ENCODE results near the gene GOLGA8S. TPM values are rescaled to one million over a fixed set of nuclear protein-coding genes. Genes with fewer than 3 reads are reported as not detected.
"Not testable (repeated sequence)": the region's sequence is repeated elsewhere in the genome, so short reads cannot be mapped to it uniquely, and the experiment has no call there.

GOLGA8S gene
- total RNA-seq, 6 donors from 2014 or later = 0.17 to 0.34 (median 0.33) TPM; not detected in 3

DNA sequence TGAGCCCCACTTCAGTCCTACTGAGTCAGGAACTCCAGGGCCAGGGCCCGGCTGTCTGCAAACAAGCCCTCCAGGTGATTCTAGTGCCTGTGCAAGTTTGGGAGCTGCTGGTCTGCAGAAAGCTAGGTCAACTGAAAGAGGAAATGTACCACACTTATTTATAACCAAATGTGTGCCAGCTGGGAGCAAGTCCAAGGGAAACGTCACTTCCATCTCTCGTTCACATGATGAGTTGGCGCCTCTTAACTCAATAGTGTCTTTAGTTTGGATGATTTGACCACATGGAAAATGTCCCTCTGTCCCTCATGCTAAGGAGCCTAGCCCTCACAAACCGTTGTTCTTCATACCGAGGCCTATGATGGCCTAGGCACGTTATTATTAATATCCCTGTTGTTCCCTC lies 43.2 kb downstream of the GOLGA8S start:
- Histone ChIP-seq H3K4me1 (no peaks in the 10 kb centered on the region), H3K9me3 (no peaks in the 10 kb centered on the region), H3K36me3 (no peaks in the 10 kb centered on the region), H3K4me3 (no peak overlapping the region), H3K27ac (no peak overlapping the region), H3K27me3 (no peaks in the 10 kb centered on the region)
- DNase-seq = no peak
- TF ChIP-seq, protein P1, sequence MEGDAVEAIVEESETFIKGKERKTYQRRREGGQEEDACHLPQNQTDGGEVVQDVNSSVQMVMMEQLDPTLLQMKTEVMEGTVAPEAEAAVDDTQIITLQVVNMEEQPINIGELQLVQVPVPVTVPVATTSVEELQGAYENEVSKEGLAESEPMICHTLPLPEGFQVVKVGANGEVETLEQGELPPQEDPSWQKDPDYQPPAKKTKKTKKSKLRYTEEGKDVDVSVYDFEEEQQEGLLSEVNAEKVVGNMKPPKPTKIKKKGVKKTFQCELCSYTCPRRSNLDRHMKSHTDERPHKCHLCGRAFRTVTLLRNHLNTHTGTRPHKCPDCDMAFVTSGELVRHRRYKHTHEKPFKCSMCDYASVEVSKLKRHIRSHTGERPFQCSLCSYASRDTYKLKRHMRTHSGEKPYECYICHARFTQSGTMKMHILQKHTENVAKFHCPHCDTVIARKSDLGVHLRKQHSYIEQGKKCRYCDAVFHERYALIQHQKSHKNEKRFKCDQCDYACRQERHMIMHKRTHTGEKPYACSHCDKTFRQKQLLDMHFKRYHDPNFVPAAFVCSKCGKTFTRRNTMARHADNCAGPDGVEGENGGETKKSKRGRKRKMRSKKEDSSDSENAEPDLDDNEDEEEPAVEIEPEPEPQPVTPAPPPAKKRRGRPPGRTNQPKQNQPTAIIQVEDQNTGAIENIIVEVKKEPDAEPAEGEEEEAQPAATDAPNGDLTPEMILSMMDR (IDR thresholded peaks at IDR 0.05) = no peak
- TF ChIP-seq EP300 (IDR thresholded peaks at IDR 0.05) = no peak
- TF ChIP-seq POLR2A (IDR thresholded peaks at IDR 0.05) = no peak
- no peak for TF ChIP-seq POLR2AphosphoS5 (IDR thresholded peaks at IDR 0.05)
- 69 to 73% methylated on average over 7 of the region's 7 CpGs for WGBS, 2 donors
- ATAC-seq (ENCODE audit: low FRiP score in 2 of 2) = no peak

DNA sequence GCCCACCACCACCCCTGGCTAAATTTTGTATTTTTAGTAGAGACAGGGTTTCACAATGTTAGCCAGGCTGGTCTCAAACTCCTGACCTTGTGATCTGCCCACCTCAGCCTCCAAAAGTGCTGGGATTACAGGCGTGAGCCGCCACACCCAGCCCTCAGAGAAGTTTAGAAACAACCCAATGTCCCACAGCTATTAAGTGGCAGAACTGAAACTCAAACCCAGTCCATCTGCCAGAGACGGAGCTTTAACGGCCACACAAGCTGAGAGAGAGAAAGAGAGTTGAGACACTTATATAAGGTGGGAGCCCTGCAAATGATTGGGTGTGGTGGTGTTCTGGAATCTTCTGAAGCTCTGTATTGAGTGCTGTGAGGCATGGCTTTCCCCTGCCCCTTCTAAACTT lies 43.8 kb downstream of the GOLGA8S start:
- not testable (repeated sequence) for ATAC-seq (ENCODE audit: low FRiP score in 2 of 2)
- 95 to 98% methylated on average over 4 of the region's 4 CpGs for WGBS, 2 donors

DNA sequence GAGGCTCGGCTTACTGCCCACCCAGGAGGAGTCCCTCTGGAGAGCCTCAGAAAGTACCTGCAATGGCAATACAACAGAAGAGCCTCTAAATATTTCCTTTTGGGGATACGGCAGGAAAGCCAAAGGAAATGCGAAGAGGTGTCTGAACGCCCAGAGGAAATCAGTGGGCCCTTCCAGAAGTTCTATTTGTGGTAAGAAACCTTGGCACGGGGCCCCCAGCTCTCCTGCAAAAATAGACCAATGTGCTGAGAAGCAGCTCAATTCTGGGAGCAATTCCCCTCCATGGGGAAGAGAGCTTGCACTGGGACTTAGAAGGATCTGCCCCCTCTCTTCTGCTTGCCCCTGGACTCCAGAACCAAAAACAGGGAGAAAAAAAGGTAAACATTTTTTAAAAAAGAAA lies 44.7 kb downstream of the GOLGA8S start:
- ATAC-seq (ENCODE audit: low FRiP score in 2 of 2); H3K36me3 ChIP-seq; H3K27me3 ChIP-seq; DNase-seq; H3K4me3 ChIP-seq; H3K4me1 ChIP-seq; H3K9me3 ChIP-seq; H3K27ac ChIP-seq: not testable (repeated sequence)
- 54 to 58% methylated on average over 5 of the region's 5 CpGs for WGBS, 2 donors

More for the DNA sequence above, 43.8 kb downstream of the GOLGA8S start:
- H3K9me3 ChIP-seq, DNase-seq, H3K27me3 ChIP-seq, H3K4me1 ChIP-seq, H3K36me3 ChIP-seq, H3K27ac ChIP-seq, H3K4me3 ChIP-seq: not testable (repeated sequence)

DNA sequence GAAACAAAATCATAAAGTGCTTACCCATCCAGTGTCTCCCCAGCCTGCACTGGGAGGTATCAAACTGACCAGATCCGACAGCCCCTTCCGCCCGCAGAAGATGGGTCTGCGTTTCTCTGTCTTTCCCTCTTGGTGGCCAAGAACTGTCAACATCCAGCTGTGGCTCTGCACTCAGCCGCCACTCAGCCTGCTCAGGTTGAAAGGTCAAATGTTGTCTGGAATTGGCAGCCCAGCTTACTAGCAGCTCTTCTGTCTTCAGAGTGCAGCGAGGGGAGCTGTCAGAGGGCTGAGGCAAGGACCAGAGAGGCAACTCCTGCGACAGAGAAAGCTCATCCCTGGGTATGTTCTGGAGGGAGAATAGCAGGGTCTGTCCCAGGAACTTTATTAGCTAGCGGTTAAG lies 47.1 kb downstream of the GOLGA8S start:
- H3K27me3 ChIP-seq = no peaks in the 10 kb centered on the region
- 56 to 86% methylated on average over 6 to 8 of the region's 8 CpGs for WGBS, 2 donors
- DNase-seq = no peak
- H3K4me1 ChIP-seq = no peaks in the 10 kb centered on the region
- H3K27ac ChIP-seq = no peak overlapping the region
- ATAC-seq (ENCODE audit: low FRiP score in 2 of 2) = no peak
- H3K9me3 ChIP-seq = no peaks in the 10 kb centered on the region
- TF ChIP-seq POLR2A (IDR thresholded peaks at IDR 0.05) = no peak
- TF ChIP-seq POLR2AphosphoS5 (IDR thresholded peaks at IDR 0.05) = peak in 1 of 2 donors; percentile 57
- TF ChIP-seq EP300 (IDR thresholded peaks at IDR 0.05) = no peak
- TF ChIP-seq, protein P1 (IDR thresholded peaks at IDR 0.05) = no peak
- H3K36me3 ChIP-seq = no peaks in the 10 kb centered on the region
- H3K4me3 ChIP-seq = no peak overlapping the region

DNA sequence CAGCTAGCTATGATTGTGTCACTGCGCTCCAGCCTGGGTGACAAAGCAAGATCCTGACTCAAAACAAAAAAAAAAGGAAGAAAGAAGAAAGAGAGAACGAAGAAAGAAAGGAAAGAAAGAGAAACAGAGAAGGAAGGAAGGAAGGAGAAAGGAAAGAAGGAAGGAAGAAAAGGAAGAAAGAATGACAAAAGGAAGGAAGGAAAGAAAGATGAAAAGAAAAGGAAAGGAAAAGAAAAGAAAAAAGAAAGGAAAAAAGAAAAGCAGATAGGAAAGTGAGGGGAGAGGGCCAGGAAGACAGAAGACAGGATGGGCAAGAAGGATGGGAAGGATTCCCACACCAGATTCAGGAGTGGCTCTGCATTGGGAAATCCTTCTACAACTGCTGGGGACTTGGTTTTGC lies 47.6 kb downstream of the GOLGA8S start:
- ATAC-seq (ENCODE audit: low FRiP score in 2 of 2) (no peak), DNase-seq (no peak)
- Histone ChIP-seq H3K4me3 (no peak overlapping the region), H3K36me3 (no peaks in the 10 kb centered on the region), H3K27me3 (no peaks in the 10 kb centered on the region), H3K27ac (no peak overlapping the region), H3K9me3 (no peaks in the 10 kb centered on the region), H3K4me1 (no peaks in the 10 kb centered on the region)
- WGBS, 2 donors = 71 to 74% methylated on average over 2 of the region's 2 CpGs
- TF ChIP-seq, protein P1 (IDR thresholded peaks at IDR 0.05) = no peak
- TF ChIP-seq POLR2AphosphoS5 (IDR thresholded peaks at IDR 0.05) = no peak
- no peak for TF ChIP-seq POLR2A (IDR thresholded peaks at IDR 0.05)
- TF ChIP-seq EP300 (IDR thresholded peaks at IDR 0.05) = no peak

DNA sequence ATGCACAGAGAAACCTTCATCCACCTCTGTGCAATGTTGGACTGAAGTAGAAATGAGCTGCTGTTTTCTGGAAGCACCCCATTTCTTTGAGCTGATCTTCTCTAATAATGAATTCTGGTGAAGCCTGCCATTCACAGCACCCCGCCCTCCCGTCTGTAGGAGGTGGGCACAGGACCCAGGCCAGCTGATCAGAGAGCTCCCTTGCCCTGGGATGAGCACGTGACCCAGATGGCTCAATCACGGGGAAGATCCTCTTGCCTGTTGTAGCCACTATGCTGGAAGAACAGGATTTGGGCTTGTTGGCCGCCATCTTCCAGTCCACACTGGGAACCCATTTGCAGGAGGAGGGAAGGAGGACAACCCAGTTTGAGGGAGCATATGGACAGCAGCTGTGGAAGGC lies 48.0 kb downstream of the GOLGA8S start:
- Histone ChIP-seq H3K27ac (no peak overlapping the region), H3K4me1 (no peaks in the 10 kb centered on the region), H3K36me3 (no peaks in the 10 kb centered on the region), H3K4me3 (no peak overlapping the region), H3K9me3 (no peaks in the 10 kb centered on the region), H3K27me3 (no peaks in the 10 kb centered on the region)
- 80 to 100% methylated on average over 1 to 5 of the region's 5 CpGs for WGBS, 2 donors
- ATAC-seq (ENCODE audit: low FRiP score in 2 of 2) (no peak), DNase-seq (no peak)
- TF ChIP-seq POLR2A (IDR thresholded peaks at IDR 0.05) (no peak), POLR2AphosphoS5 (IDR thresholded peaks at IDR 0.05) (no peak), EP300 (IDR thresholded peaks at IDR 0.05) (no peak)
- TF ChIP-seq, protein P1 (IDR thresholded peaks at IDR 0.05) = no peak

Measured in upper lobe of left lung (tissue), 6 donors.